ENCODE data around the gene CA4.
"Not testable (repeated sequence)": the region's sequence is repeated elsewhere in the genome, so short reads cannot be mapped to it uniquely, and the experiment has no call there.

The CA4 gene

GRCh38 chr17:60178180-60178579, 28.4 kb downstream of the CA4 start:
- not testable (repeated sequence) for DNase-seq

GRCh38 chr17:60180380-60180779, 30.6 kb downstream of the CA4 start:
- not testable (repeated sequence) for DNase-seq

GRCh38 chr17:60186372-60186771, 36.6 kb downstream of the CA4 start:
- not testable (repeated sequence) for DNase-seq

- not testable (repeated sequence) for DNase-seq
Observed at GRCh38 chr17:60186846-60187745, 37.3 kb downstream of the CA4 start.

GRCh38 chr17:60188759-60189158, 39.0 kb downstream of the CA4 start:
- DNase-seq, result no peak

GRCh38 chr17:60190032-60190431, 40.3 kb downstream of the CA4 start:
- not testable (repeated sequence) for DNase-seq

- DNase-seq, result not testable (repeated sequence)
Observed at GRCh38 chr17:60193032-60193431, 43.3 kb downstream of the CA4 start.

- DNase-seq, result no peak
Observed at GRCh38 chr17:60193482-60193881, 43.7 kb downstream of the CA4 start.

- DNase-seq, result not testable (repeated sequence)
Observed at GRCh38 chr17:60194141-60194540, 44.4 kb downstream of the CA4 start.

- not testable (repeated sequence) for DNase-seq
Observed at GRCh38 chr17:60198630-60199029, 48.9 kb downstream of the CA4 start.

GRCh38 chr17:60205782-60206181, 56.0 kb downstream of the CA4 start:
- not testable (repeated sequence) for DNase-seq

- DNase-seq, result not testable (repeated sequence)
Observed at GRCh38 chr17:60208302-60208701, 58.5 kb downstream of the CA4 start.
